HEK293 (cell line): ENCODE data around the gene ITGA4.

Experiments
- KLF8 ChIP-seq: fragments of 450-650 bp; formaldehyde crosslinking; IDR thresholded peaks from 2 replicates; pipeline ENCODE4 v1.5.1; 2016; ENCODE audit warnings: missing biosample characterization, missing genetic modification characterization
- REPIN1 ChIP-seq: fragments of 450-650 bp; formaldehyde crosslinking; IDR thresholded peaks from 2 replicates; pipeline ENCODE4 v1.5.1; 2017; ENCODE audit warnings: missing biosample characterization, missing genetic modification characterization, low read depth
- TCF7L2 ChIP-seq: IDR thresholded peaks from 2 replicates; pipeline ENCODE4 v1.6.1; 2011; ENCODE audit warnings: low read depth, mild to moderate bottlenecking, inconsistent platforms, low read length, moderate library complexity, borderline replicate concordance
- WT1 ChIP-seq: fragments of 450-650 bp; formaldehyde crosslinking; IDR thresholded peaks from 2 replicates; pipeline ENCODE4 v1.5.1; 2016; ENCODE audit warnings: missing biosample characterization, missing genetic modification characterization
- YY1 ChIP-seq: fragments of 450-650 bp; formaldehyde crosslinking; IDR thresholded peaks from 2 replicates; pipeline ENCODE4 v1.5.1; 2018; ENCODE audit warnings: missing biosample characterization, missing genetic modification characterization
- ZBTB21 ChIP-seq: fragments of 450-650 bp; formaldehyde crosslinking; IDR thresholded peaks from 2 replicates; pipeline ENCODE4 v1.5.1; 2017; ENCODE audit warnings: missing biosample characterization, missing genetic modification characterization
- ZEB2 ChIP-seq: fragments of 450-650 bp; formaldehyde crosslinking; IDR thresholded peaks from 2 replicates; pipeline ENCODE4 v1.5.1; 2016; ENCODE audit warnings: missing biosample characterization, missing genetic modification characterization
- ZFP37 ChIP-seq: fragments of 450-650 bp; formaldehyde crosslinking; IDR thresholded peaks from 2 replicates; pipeline ENCODE4 v1.5.1; 2016; ENCODE audit warnings: missing biosample characterization, missing genetic modification characterization
- ZNF121 ChIP-seq: fragments of 450-650 bp; formaldehyde crosslinking; IDR thresholded peaks from 2 replicates; pipeline ENCODE4 v1.5.1; 2016; ENCODE audit warnings: missing biosample characterization, missing genetic modification characterization
- ZNF530 ChIP-seq: fragments of 450-650 bp; formaldehyde crosslinking; IDR thresholded peaks from 2 replicates; pipeline ENCODE4 v1.5.1; 2016; ENCODE audit warnings: low read depth, missing biosample characterization, missing genetic modification characterization
- ZNF654 ChIP-seq: fragments of 450-650 bp; formaldehyde crosslinking; IDR thresholded peaks from 2 replicates; pipeline ENCODE4 v1.5.1; 2016; ENCODE audit warnings: low read depth, missing biosample characterization, missing genetic modification characterization
- ZNF701 ChIP-seq: fragments of 450-650 bp; formaldehyde crosslinking; IDR thresholded peaks from 2 replicates; pipeline ENCODE4 v1.5.1; 2016; ENCODE audit warnings: missing biosample characterization, missing genetic modification characterization
- TF ChIP-seq, protein P1 (sequence below): fragments of 450-650 bp; formaldehyde crosslinking; IDR thresholded peaks from 2 replicates; pipeline ENCODE4 v1.5.1; 2016; ENCODE audit warnings: missing biosample characterization, missing genetic modification characterization

DNA sequence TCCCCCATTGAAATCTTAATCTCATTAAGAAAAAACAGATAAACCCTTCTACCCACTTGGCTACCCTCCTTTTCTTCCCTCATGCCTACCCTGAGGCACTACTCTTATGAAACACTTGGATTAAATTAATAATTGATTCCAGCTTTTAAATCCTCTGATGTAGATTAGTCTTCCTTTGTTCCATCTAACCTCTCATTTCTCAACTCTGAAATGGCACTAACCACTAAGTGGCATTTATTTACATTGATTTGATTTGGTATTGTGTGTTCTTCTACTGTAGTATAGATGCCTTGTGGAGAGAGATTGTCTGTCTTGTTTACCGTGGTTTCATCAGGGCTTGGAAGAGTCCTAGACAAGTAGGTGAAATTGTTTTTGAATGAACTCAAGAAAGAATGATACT, 26.7 kb downstream of the ITGA4 start:
- TF ChIP-seq, protein P1, sequence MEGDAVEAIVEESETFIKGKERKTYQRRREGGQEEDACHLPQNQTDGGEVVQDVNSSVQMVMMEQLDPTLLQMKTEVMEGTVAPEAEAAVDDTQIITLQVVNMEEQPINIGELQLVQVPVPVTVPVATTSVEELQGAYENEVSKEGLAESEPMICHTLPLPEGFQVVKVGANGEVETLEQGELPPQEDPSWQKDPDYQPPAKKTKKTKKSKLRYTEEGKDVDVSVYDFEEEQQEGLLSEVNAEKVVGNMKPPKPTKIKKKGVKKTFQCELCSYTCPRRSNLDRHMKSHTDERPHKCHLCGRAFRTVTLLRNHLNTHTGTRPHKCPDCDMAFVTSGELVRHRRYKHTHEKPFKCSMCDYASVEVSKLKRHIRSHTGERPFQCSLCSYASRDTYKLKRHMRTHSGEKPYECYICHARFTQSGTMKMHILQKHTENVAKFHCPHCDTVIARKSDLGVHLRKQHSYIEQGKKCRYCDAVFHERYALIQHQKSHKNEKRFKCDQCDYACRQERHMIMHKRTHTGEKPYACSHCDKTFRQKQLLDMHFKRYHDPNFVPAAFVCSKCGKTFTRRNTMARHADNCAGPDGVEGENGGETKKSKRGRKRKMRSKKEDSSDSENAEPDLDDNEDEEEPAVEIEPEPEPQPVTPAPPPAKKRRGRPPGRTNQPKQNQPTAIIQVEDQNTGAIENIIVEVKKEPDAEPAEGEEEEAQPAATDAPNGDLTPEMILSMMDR (tag by site-specific recombination), result no peak
- no peak for TF ChIP-seq WT1
- TF ChIP-seq REPIN1 (tag by site-specific recombination), result no peak
- no peak for TF ChIP-seq ZBTB21
- TF ChIP-seq ZEB2 (tag by site-specific recombination), result no peak
- TF ChIP-seq ZNF654, result no peak
- no peak for TF ChIP-seq KLF8
- no peak for TF ChIP-seq ZNF121 (tag by site-specific recombination)
- TF ChIP-seq YY1 (tag by site-specific recombination), result no peak
- no peak for TF ChIP-seq ZFP37 (tag by site-specific recombination)
- TF ChIP-seq TCF7L2, result no peak
- no peak for TF ChIP-seq ZNF530 (tag by site-specific recombination)
- no peak for TF ChIP-seq ZNF701 (tag by site-specific recombination)
